Sigmoid colon (tissue), 7 donors: ENCODE measurements around the gene NCOA7. TPM values are rescaled to one million over a fixed set of nuclear protein-coding genes. Genes with fewer than 3 reads are reported as not detected.
A peak's percentile ranks its signal among the peaks of the same experiment; 100 is the strongest.

Experiments used
- DNase-seq: peaks from one replicate; pipeline ENCODE4 v3.0.0-alpha.2; 2019
- H3K27ac ChIP-seq, 4 donors: fragments of 200-600 bp; sonication (generic); one replicate each; pipeline ENCODE4 v1.5.1; 2016 to 2019; ENCODE audit warnings: mild to moderate bottlenecking in 1 of 4
- H3K27me3 ChIP-seq, 3 donors: fragments of 200-600 bp; sonication (generic); one replicate each; pipeline ENCODE4 v1.5.1; 2019; ENCODE audit warnings: mild to moderate bottlenecking in 1 of 3
- H3K36me3 ChIP-seq, 4 donors: fragments of 200-600 bp; sonication (generic); one replicate each; pipeline ENCODE4 v1.5.1; 2016 to 2019
- H3K4me1 ChIP-seq, 4 donors: fragments of 200-600 bp; sonication (generic); one replicate each; pipeline ENCODE4 v1.5.1; 2017 to 2019
- H3K4me3 ChIP-seq, 4 donors: fragments of 200-600 bp; sonication (generic); one replicate each; pipeline ENCODE4 v1.5.1; 2017 to 2019; ENCODE audit warnings: mild to moderate bottlenecking in 2 of 4, moderate library complexity in 1 of 4
- H3K9me3 ChIP-seq, 4 donors: fragments of 200-600 bp in 3 of 4; sonication (generic) in 3 of 4; one replicate each; pipeline versions ENCODE4 v1.5.1 to v1.6.1; 2013 to 2019
- CTCF ChIP-seq, 4 experiments: fragments of 450-650 bp in 3 of 4; fragments of 200-600 bp in 1 of 4; IDR thresholded peaks; one replicate each; pipeline ENCODE4 v1.5.1; 2016 to 2019; ENCODE audit warnings: antibody characterized with exemption in 4 of 4, mild to moderate bottlenecking in 3 of 4, moderate library complexity in 2 of 4
- EP300 ChIP-seq, 4 donors: sonication (generic); formaldehyde crosslinking; IDR thresholded peaks; one replicate each; pipeline ENCODE4 v1.6.1; 2017; ENCODE audit warnings: antibody characterized with exemption in 4 of 4
- POLR2A ChIP-seq, 2 donors: fragments of 450-650 bp; IDR thresholded peaks; one replicate each; pipeline ENCODE4 v1.6.1; 2016; ENCODE audit warnings: antibody characterized with exemption in 2 of 2, mild to moderate bottlenecking in 2 of 2, moderate library complexity in 2 of 2
- POLR2AphosphoS5 ChIP-seq, 4 donors: sonication (generic); formaldehyde crosslinking; IDR thresholded peaks; one replicate each; pipeline ENCODE4 v1.6.1; 2017; ENCODE audit warnings: antibody characterized with exemption in 4 of 4
- WGBS, 2 donors: extraction: QIAGEN DNeasy Blood & Tissue Kit; methylation state at CpG; one replicate each; pipeline ENCODE4 v1.1.7; 2013; 5-methylcytosine and 5-hydroxymethylcytosine counted together
- intact Hi-C: fragments of 100-400 bp; cut with DNase I; formaldehyde crosslinking; loops from one replicate; pipeline ENCODE4 v1.15.1; 2023
- polyA plus RNA-seq, 3 donors: library from polyadenylated mRNA; stranded (reverse); fragments of 200-250 nt; gene quantifications; one replicate each; pipeline ENCODE4 v1.2.3, GENCODE V29; 2013
- total RNA-seq, 4 donors: library from RNA; depleted of rRNA; stranded (reverse); fragments of >200 nt; gene quantifications; one replicate each; pipeline ENCODE4 v1.1.0, GENCODE V29; 2016
- donor health status: healthy with polysubstance abuse.
- donor health status: Bipolar disorder and iron deficiency.
- donor health status: healthy.

Gene NCOA7
- total and polyA plus RNA-seq, 7 donors = 15.6 to 48.3 (median 27.5) TPM

- no peak for TF ChIP-seq EP300 (IDR thresholded peaks at IDR 0.05)
- no peak for TF ChIP-seq POLR2AphosphoS5 (IDR thresholded peaks at IDR 0.05)
- no peak for TF ChIP-seq CTCF (IDR thresholded peaks at IDR 0.05)
- no peak for TF ChIP-seq POLR2A (IDR thresholded peaks at IDR 0.05)
- H3K4me3 ChIP-seq = no peak overlapping the region
- no peaks in the 10 kb centered on the region for H3K27me3 ChIP-seq
- intact Hi-C loops = no loop called here
- no peaks in the 10 kb centered on the region for H3K9me3 ChIP-seq
- peaks cover 0 to 15% (median 10%) of the 10 kb centered on the region in 4 donors for H3K4me1 ChIP-seq
- 94 to 97% methylated on average over 5 of the region's 5 CpGs for WGBS, 2 donors
- DNase-seq = no peak
- peak overlapping the region in 2 of 4 donors; percentile 96 to 97 for H3K27ac ChIP-seq
- H3K36me3 ChIP-seq = peaks cover 0 to 6% (median 0%) of the 10 kb centered on the region in 4 donors
Observed at GRCh38 chr6:125794342-125795137, 3.8 kb downstream of the NCOA7 start.

GRCh38 chr6:125795301-125795700 lies 4.5 kb downstream of the NCOA7 start:
- H3K27me3 ChIP-seq = no peaks in the 10 kb centered on the region
- no peak overlapping the region for H3K27ac ChIP-seq
- TF ChIP-seq CTCF (IDR thresholded peaks at IDR 0.05) (no peak), EP300 (IDR thresholded peaks at IDR 0.05) (no peak), POLR2AphosphoS5 (IDR thresholded peaks at IDR 0.05) (no peak), POLR2A (IDR thresholded peaks at IDR 0.05) (no peak)
- H3K9me3 ChIP-seq = no peaks in the 10 kb centered on the region
- 96 to 98% methylated on average over 1 of the region's 1 CpG for WGBS, 2 donors
- intact Hi-C loops = no loop called here
- H3K4me1 ChIP-seq = peaks cover 0 to 8% (median 4%) of the 10 kb centered on the region in 4 donors
- no peak for DNase-seq
- peaks cover 0 to 6% (median 0%) of the 10 kb centered on the region in 4 donors for H3K36me3 ChIP-seq
- H3K4me3 ChIP-seq = no peak overlapping the region

GRCh38 chr6:125797120-125797885 lies 6.5 kb downstream of the NCOA7 start:
- no peak for DNase-seq
- Histone ChIP-seq H3K9me3 (no peaks in the 10 kb centered on the region), H3K4me3 (no peak overlapping the region), H3K27me3 (no peaks in the 10 kb centered on the region), H3K4me1 (peaks cover 0 to 7% (median under 1%) of the 10 kb centered on the region in 4 donors), H3K36me3 (peaks cover 0 to 6% (median 0%) of the 10 kb centered on the region in 4 donors), H3K27ac (no peak overlapping the region)
- intact Hi-C loops = no loop called here
- no peak for TF ChIP-seq POLR2A (IDR thresholded peaks at IDR 0.05)
- no peak for TF ChIP-seq EP300 (IDR thresholded peaks at IDR 0.05)
- no peak for TF ChIP-seq CTCF (IDR thresholded peaks at IDR 0.05)
- TF ChIP-seq POLR2AphosphoS5 (IDR thresholded peaks at IDR 0.05) = no peak
- WGBS, 2 donors = 88 to 92% methylated on average over 3 of the region's 3 CpGs

- DNase-seq = no peak
- no peak overlapping the region for H3K27ac ChIP-seq
Observed at GRCh38 chr6:125797886-125798444, 7.2 kb downstream of the NCOA7 start.

More at GRCh38 chr6:125797886-125798444, 7.2 kb downstream of the NCOA7 start:
- TF ChIP-seq POLR2AphosphoS5 (IDR thresholded peaks at IDR 0.05) (no peak), EP300 (IDR thresholded peaks at IDR 0.05) (no peak), CTCF (IDR thresholded peaks at IDR 0.05) (no peak), POLR2A (IDR thresholded peaks at IDR 0.05) (no peak)
- no peak overlapping the region for H3K4me3 ChIP-seq
- intact Hi-C loops = no loop called here
- peaks cover 0 to 6% (median 0%) of the 10 kb centered on the region in 4 donors for H3K36me3 ChIP-seq
- peaks cover 0 to 2% (median 0%) of the 10 kb centered on the region in 4 donors for H3K4me1 ChIP-seq
- H3K9me3 ChIP-seq = no peaks in the 10 kb centered on the region
- 84 to 91% methylated on average over 3 of the region's 3 CpGs for WGBS, 2 donors
- no peaks in the 10 kb centered on the region for H3K27me3 ChIP-seq
